Gastrocnemius medialis (tissue), 4 donors: ENCODE measurements around the gene SKIC2.
"Not testable (repeated sequence)": the region's sequence is repeated elsewhere in the genome, so short reads cannot be mapped to it uniquely, and the experiment has no call there.

ENCODE experiments used
- CTCF ChIP-seq, 5 experiments: fragments of 450-650 bp in 3 of 5; fragments of 200-600 bp in 2 of 5; sonication (generic) in 2 of 5; IDR thresholded peaks in 4 of 5; conservative IDR thresholded peaks in 1 of 5; 1 replicate in 4 of 5; 2 replicates in 1 of 5; pipeline ENCODE4 v1.5.1; 2016 to 2019; ENCODE audit warnings: antibody characterized with exemption in 5 of 5, mild to moderate bottlenecking in 3 of 5, moderate library complexity in 3 of 5
- POLR2A ChIP-seq, 2 donors: fragments of 450-650 bp; IDR thresholded peaks; one replicate each; pipeline ENCODE4 v1.6.1; 2017; ENCODE audit warnings: antibody characterized with exemption in 2 of 2, mild to moderate bottlenecking in 2 of 2, moderate library complexity in 2 of 2

GRCh38 chr6:32004393-32004792, 45.4 kb downstream of the SKIC2 start:
- TF ChIP-seq CTCF (IDR thresholded peaks at IDR 0.05 in 4 of 5, conservative IDR thresholded peaks at IDR 0.05 in 1 of 5); POLR2A (IDR thresholded peaks at IDR 0.05): not testable (repeated sequence)
